GM23338 (cell line): ENCODE data around the gene NCK2. TPM values are rescaled to one million over a fixed set of nuclear protein-coding genes. Genes with fewer than 3 reads are reported as not detected.

ENCODE experiments used
- ATAC-seq: fragments of 200-7000 bp; cut with Tn5 transposase; 3 replicates; pipeline ENCODE4 v1.9.1; 2020
- DNase-seq: peaks from one replicate; pipeline ENCODE4 v3.0.0-alpha.2; 2015; ENCODE audit warnings: low spot score
- H2AFZ ChIP-seq: fragments of 200-600 bp; sonication (generic); 2 replicates; pipeline ENCODE4 v1.8.0; 2016; ENCODE audit warnings: antibody characterized with exemption, mild to moderate bottlenecking, moderate library complexity
- H3F3A ChIP-seq: fragments of 200-600 bp; sonication (generic); replicated peaks from 2 replicates; pipeline ENCODE4 v1.8.0; 2017; ENCODE audit warnings: antibody characterized with exemption, mixed run types, low read depth
- H3K27ac ChIP-seq: fragments of 200-600 bp; sonication (generic); 2 replicates; pipeline ENCODE4 v1.6.1; 2016; ENCODE audit warnings: low read depth
- H3K27me3 ChIP-seq: fragments of 200-600 bp; sonication (generic); 2 replicates; pipeline ENCODE4 v1.8.0; 2016; ENCODE audit warnings: mild to moderate bottlenecking, mixed run types, moderate library complexity; ENCODE audit not compliant: insufficient read depth
- H3K36me3 ChIP-seq: fragments of 200-600 bp; sonication (generic); 2 replicates; pipeline ENCODE4 v1.8.0; 2016; ENCODE audit warnings: mild to moderate bottlenecking; ENCODE audit not compliant: insufficient read depth
- H3K4me1 ChIP-seq: fragments of 200-600 bp; sonication (generic); 2 replicates; pipeline ENCODE4 v1.8.0; 2016; ENCODE audit warnings: mild to moderate bottlenecking, moderate library complexity; ENCODE audit not compliant: insufficient read depth
- H3K4me2 ChIP-seq: fragments of 200-600 bp; sonication (generic); 2 replicates; pipeline ENCODE4 v1.7.1; 2017; ENCODE audit warnings: mixed run types
- H3K4me3 ChIP-seq: fragments of 200-600 bp; sonication (generic); 2 replicates; pipeline ENCODE4 v1.6.1; 2016; ENCODE audit warnings: mixed run types
- H3K79me2 ChIP-seq: fragments of 200-600 bp; sonication (generic); replicated peaks from 2 replicates; pipeline ENCODE4 v1.8.0; 2017; ENCODE audit warnings: mild to moderate bottlenecking; ENCODE audit not compliant: insufficient read depth
- H3K9me2 ChIP-seq: fragments of 200-600 bp; sonication (generic); 2 replicates; pipeline ENCODE4 v1.8.0; 2017; ENCODE audit not compliant: insufficient read depth
- H4K20me1 ChIP-seq: fragments of 200-600 bp; sonication (generic); replicated peaks from 2 replicates; pipeline ENCODE4 v1.8.0; 2017; ENCODE audit warnings: mild to moderate bottlenecking; ENCODE audit not compliant: insufficient read depth
- H3K27ac Mint-ChIP-seq: 2 replicates; pipeline ENCODE4 v1.8.0; 2020; ENCODE audit warnings: inconsistent platforms, mild to moderate bottlenecking, moderate library complexity, mixed read lengths
- H3K27me3 Mint-ChIP-seq: 3 replicates; pipeline ENCODE4 v1.8.0; 2022; ENCODE audit warnings: low read depth, mild to moderate bottlenecking, moderate library complexity, mixed read lengths, inconsistent platforms; ENCODE audit not compliant: insufficient read depth, poor library complexity
- H3K36me3 Mint-ChIP-seq: 3 replicates; pipeline ENCODE4 v1.8.0; 2021; ENCODE audit warnings: low read depth, mild to moderate bottlenecking, inconsistent platforms, moderate library complexity, mixed read lengths
- H3K4me1 Mint-ChIP-seq: 3 replicates; pipeline ENCODE4 v1.8.0; 2020; ENCODE audit warnings: mild to moderate bottlenecking, inconsistent platforms, mixed read lengths
- H3K4me3 Mint-ChIP-seq: 3 replicates; pipeline ENCODE4 v1.8.0; 2021; ENCODE audit warnings: moderate library complexity, mild to moderate bottlenecking, inconsistent platforms, mixed read lengths
- H3K9me3 Mint-ChIP-seq: 3 replicates; pipeline ENCODE4 v1.8.0; 2020; ENCODE audit warnings: moderate library complexity, mild to moderate bottlenecking, inconsistent platforms, mixed read lengths
- CREB1 ChIP-seq: fragments of 250-450 bp; sonication (Bioruptor Pico); IDR thresholded peaks from 2 replicates; pipeline ENCODE4 v1.5.0; 2020; ENCODE audit warnings: low read depth, mild to moderate bottlenecking, moderate library complexity
- EZH2 ChIP-seq: fragments of 200-600 bp; sonication (generic); IDR thresholded peaks from one replicate; pipeline ENCODE4 v1.8.0; 2017; ENCODE audit warnings: antibody characterized with exemption, mild to moderate bottlenecking, low read depth; ENCODE audit not compliant: unreplicated experiment
- EZH2phosphoT487 ChIP-seq: fragments of 200-600 bp; sonication (generic); IDR thresholded peaks from one replicate; pipeline ENCODE4 v1.8.1; 2018; ENCODE audit warnings: antibody characterized with exemption; ENCODE audit not compliant: unreplicated experiment
- JUNB ChIP-seq: IDR thresholded peaks from one replicate; pipeline ENCODE4 v1.6.1; 2016; ENCODE audit warnings: antibody characterized with exemption; ENCODE audit not compliant: unreplicated experiment
- NANOG ChIP-seq: IDR thresholded peaks from 2 replicates; pipeline ENCODE4 v1.6.1; 2016; ENCODE audit warnings: antibody characterized with exemption, borderline replicate concordance
- POLR2AphosphoS5 ChIP-seq: IDR thresholded peaks from 2 replicates; pipeline ENCODE4 v1.6.1; 2016; ENCODE audit warnings: antibody characterized with exemption, low read depth
- ZNF114 ChIP-seq: fragments of 250-450 bp; sonication (Bioruptor Pico); IDR thresholded peaks from 2 replicates; pipeline ENCODE4 v1.5.0; 2020; ENCODE audit warnings: mild to moderate bottlenecking, moderate library complexity
- ZNF331 ChIP-seq: fragments of 250-450 bp; sonication (Bioruptor Pico); IDR thresholded peaks from 2 replicates; pipeline ENCODE4 v1.5.0; 2020; ENCODE audit warnings: low read depth, mild to moderate bottlenecking, moderate library complexity
- polyA plus RNA-seq: library from polyadenylated mRNA; unstranded; fragments of >200 nt; fragmentation: Nextera tagmentation; extraction: Ambion mirVana; gene quantifications from 2 replicates; pipeline ENCODE4 v1.2.1, GENCODE V29; 2016
- total RNA-seq: library from RNA; depleted of rRNA; stranded (reverse); fragments of >200 nt; shearing (Covaris generic); gene quantifications from 2 replicates; pipeline ENCODE4 v1.2.3, GENCODE V29; 2014
- TF ChIP-seq, protein P1 (sequence below), 2 experiments: fragments of 200-600 bp in 1 of 2; sonication (generic) in 1 of 2; conservative IDR thresholded peaks; 2 replicates each; pipeline versions ENCODE4 v1.5.1 to v1.6.1; 2016 to 2017; ENCODE audit warnings: antibody characterized with exemption in 2 of 2, low read depth in 2 of 2, mild to moderate bottlenecking in 2 of 2, moderate library complexity in 1 of 2
- TF ChIP-seq, protein P2 (sequence below): IDR thresholded peaks from 2 replicates; pipeline ENCODE4 v1.6.1; 2016; ENCODE audit warnings: antibody characterized with exemption
- TF ChIP-seq, protein P3 (sequence below): IDR thresholded peaks from one replicate; pipeline ENCODE4 v1.6.1; 2018; ENCODE audit warnings: antibody characterized with exemption; ENCODE audit not compliant: unreplicated experiment
- TF ChIP-seq, protein P4 (sequence below): fragments of 250-450 bp; sonication (Bioruptor Pico); IDR thresholded peaks from 2 replicates; pipeline ENCODE4 v1.5.0; 2020; ENCODE audit warnings: mild to moderate bottlenecking, moderate library complexity

The NCK2 gene
- total and polyA plus RNA-seq, 2 experiments from 2014 or later = 26.9 to 59.9 TPM

DNA sequence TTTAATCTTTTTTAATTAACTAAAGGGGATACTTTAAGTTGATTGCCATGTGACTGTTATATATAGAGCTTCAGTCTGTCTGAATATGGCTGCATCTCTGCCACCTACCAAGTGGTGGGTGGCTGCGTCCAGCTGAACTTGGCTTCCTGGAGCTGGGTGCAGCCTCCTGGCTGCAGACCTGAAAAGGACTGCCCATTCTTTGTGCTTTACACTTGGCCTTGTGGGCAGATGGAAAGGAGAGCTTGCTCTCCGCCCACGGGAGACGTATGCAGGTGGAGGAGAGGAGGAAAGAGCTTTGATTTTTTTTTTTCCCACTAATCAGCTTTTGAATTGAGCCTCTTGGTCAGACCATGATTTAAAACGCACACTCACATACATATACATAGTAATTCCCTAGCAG is 34.7 kb downstream of the NCK2 start (continued):
- TF ChIP-seq, protein P1, sequence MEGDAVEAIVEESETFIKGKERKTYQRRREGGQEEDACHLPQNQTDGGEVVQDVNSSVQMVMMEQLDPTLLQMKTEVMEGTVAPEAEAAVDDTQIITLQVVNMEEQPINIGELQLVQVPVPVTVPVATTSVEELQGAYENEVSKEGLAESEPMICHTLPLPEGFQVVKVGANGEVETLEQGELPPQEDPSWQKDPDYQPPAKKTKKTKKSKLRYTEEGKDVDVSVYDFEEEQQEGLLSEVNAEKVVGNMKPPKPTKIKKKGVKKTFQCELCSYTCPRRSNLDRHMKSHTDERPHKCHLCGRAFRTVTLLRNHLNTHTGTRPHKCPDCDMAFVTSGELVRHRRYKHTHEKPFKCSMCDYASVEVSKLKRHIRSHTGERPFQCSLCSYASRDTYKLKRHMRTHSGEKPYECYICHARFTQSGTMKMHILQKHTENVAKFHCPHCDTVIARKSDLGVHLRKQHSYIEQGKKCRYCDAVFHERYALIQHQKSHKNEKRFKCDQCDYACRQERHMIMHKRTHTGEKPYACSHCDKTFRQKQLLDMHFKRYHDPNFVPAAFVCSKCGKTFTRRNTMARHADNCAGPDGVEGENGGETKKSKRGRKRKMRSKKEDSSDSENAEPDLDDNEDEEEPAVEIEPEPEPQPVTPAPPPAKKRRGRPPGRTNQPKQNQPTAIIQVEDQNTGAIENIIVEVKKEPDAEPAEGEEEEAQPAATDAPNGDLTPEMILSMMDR (conservative IDR thresholded peaks at IDR 0.05; ENCODE audit: low read depth in 2 of 2) = no peak
- no peak for TF ChIP-seq JUNB
- no peak for TF ChIP-seq ZNF331 (CRISPR knock-in tag)
- TF ChIP-seq NANOG = no peak
- TF ChIP-seq POLR2AphosphoS5 = no peak
- TF ChIP-seq, protein P2, sequence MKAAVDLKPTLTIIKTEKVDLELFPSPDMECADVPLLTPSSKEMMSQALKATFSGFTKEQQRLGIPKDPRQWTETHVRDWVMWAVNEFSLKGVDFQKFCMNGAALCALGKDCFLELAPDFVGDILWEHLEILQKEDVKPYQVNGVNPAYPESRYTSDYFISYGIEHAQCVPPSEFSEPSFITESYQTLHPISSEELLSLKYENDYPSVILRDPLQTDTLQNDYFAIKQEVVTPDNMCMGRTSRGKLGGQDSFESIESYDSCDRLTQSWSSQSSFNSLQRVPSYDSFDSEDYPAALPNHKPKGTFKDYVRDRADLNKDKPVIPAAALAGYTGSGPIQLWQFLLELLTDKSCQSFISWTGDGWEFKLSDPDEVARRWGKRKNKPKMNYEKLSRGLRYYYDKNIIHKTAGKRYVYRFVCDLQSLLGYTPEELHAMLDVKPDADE = no peak
- TF ChIP-seq EZH2 = no peak
- TF ChIP-seq EZH2phosphoT487 = no peak
- TF ChIP-seq, protein P3, sequence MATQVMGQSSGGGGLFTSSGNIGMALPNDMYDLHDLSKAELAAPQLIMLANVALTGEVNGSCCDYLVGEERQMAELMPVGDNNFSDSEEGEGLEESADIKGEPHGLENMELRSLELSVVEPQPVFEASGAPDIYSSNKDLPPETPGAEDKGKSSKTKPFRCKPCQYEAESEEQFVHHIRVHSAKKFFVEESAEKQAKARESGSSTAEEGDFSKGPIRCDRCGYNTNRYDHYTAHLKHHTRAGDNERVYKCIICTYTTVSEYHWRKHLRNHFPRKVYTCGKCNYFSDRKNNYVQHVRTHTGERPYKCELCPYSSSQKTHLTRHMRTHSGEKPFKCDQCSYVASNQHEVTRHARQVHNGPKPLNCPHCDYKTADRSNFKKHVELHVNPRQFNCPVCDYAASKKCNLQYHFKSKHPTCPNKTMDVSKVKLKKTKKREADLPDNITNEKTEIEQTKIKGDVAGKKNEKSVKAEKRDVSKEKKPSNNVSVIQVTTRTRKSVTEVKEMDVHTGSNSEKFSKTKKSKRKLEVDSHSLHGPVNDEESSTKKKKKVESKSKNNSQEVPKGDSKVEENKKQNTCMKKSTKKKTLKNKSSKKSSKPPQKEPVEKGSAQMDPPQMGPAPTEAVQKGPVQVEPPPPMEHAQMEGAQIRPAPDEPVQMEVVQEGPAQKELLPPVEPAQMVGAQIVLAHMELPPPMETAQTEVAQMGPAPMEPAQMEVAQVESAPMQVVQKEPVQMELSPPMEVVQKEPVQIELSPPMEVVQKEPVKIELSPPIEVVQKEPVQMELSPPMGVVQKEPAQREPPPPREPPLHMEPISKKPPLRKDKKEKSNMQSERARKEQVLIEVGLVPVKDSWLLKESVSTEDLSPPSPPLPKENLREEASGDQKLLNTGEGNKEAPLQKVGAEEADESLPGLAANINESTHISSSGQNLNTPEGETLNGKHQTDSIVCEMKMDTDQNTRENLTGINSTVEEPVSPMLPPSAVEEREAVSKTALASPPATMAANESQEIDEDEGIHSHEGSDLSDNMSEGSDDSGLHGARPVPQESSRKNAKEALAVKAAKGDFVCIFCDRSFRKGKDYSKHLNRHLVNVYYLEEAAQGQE = no peak
- no peak for TF ChIP-seq ZNF114 (CRISPR knock-in tag)

DNA sequence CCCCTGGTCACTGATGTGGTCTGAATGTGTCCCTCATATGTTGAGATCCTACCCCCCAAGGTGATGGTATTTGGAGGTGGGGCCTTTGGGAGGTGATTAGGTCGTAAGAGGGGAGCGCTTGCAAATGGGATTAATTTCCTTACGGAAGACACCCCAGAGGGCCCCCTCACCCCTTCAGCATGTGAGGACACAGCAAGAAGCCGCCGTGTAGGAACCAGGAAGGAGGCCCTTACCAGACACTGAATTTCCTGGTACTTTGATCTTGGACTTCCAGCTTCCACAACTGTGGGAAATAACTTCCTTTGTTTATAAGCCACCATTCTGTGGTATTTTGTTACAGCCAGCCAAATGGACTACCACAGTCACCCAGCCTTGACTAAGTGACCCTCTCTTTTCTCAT is 35.9 kb downstream of the NCK2 start:
- no peaks in the 10 kb centered on the region for H3K9me2 ChIP-seq
- no peak overlapping the region for H2AFZ ChIP-seq
- DNase-seq (no peak), ATAC-seq (peak; percentile 12; the same call in 2 of the 3 replicates)
- Mint-ChIP-seq H3K4me1 (peaks cover 69% of the 10 kb centered on the region), H3K4me3 (no peak overlapping the region), H3K9me3 (no peaks in the 10 kb centered on the region; the same call in 2 of the 3 replicates), H3K27ac (no peak overlapping the region; the same call in 1 of the 2 replicates), H3K36me3 (no peaks in the 10 kb centered on the region), H3K27me3 (peaks cover 8% of the 10 kb centered on the region)
- H3K27ac ChIP-seq = no peak overlapping the region
- H4K20me1 ChIP-seq = peaks cover 57% of the 10 kb centered on the region
- peaks cover 94% of the 10 kb centered on the region for H3K79me2 ChIP-seq
- H3K4me3 ChIP-seq = no peak overlapping the region
- no peaks in the 10 kb centered on the region for H3K36me3 ChIP-seq
- H3K27me3 ChIP-seq = no peaks in the 10 kb centered on the region
- no peaks in the 10 kb centered on the region for H3F3A ChIP-seq
- H3K4me1 ChIP-seq = peaks cover 15% of the 10 kb centered on the region
- H3K4me2 ChIP-seq = no peak overlapping the region
- no peak for TF ChIP-seq CREB1
- TF ChIP-seq, protein P4, sequence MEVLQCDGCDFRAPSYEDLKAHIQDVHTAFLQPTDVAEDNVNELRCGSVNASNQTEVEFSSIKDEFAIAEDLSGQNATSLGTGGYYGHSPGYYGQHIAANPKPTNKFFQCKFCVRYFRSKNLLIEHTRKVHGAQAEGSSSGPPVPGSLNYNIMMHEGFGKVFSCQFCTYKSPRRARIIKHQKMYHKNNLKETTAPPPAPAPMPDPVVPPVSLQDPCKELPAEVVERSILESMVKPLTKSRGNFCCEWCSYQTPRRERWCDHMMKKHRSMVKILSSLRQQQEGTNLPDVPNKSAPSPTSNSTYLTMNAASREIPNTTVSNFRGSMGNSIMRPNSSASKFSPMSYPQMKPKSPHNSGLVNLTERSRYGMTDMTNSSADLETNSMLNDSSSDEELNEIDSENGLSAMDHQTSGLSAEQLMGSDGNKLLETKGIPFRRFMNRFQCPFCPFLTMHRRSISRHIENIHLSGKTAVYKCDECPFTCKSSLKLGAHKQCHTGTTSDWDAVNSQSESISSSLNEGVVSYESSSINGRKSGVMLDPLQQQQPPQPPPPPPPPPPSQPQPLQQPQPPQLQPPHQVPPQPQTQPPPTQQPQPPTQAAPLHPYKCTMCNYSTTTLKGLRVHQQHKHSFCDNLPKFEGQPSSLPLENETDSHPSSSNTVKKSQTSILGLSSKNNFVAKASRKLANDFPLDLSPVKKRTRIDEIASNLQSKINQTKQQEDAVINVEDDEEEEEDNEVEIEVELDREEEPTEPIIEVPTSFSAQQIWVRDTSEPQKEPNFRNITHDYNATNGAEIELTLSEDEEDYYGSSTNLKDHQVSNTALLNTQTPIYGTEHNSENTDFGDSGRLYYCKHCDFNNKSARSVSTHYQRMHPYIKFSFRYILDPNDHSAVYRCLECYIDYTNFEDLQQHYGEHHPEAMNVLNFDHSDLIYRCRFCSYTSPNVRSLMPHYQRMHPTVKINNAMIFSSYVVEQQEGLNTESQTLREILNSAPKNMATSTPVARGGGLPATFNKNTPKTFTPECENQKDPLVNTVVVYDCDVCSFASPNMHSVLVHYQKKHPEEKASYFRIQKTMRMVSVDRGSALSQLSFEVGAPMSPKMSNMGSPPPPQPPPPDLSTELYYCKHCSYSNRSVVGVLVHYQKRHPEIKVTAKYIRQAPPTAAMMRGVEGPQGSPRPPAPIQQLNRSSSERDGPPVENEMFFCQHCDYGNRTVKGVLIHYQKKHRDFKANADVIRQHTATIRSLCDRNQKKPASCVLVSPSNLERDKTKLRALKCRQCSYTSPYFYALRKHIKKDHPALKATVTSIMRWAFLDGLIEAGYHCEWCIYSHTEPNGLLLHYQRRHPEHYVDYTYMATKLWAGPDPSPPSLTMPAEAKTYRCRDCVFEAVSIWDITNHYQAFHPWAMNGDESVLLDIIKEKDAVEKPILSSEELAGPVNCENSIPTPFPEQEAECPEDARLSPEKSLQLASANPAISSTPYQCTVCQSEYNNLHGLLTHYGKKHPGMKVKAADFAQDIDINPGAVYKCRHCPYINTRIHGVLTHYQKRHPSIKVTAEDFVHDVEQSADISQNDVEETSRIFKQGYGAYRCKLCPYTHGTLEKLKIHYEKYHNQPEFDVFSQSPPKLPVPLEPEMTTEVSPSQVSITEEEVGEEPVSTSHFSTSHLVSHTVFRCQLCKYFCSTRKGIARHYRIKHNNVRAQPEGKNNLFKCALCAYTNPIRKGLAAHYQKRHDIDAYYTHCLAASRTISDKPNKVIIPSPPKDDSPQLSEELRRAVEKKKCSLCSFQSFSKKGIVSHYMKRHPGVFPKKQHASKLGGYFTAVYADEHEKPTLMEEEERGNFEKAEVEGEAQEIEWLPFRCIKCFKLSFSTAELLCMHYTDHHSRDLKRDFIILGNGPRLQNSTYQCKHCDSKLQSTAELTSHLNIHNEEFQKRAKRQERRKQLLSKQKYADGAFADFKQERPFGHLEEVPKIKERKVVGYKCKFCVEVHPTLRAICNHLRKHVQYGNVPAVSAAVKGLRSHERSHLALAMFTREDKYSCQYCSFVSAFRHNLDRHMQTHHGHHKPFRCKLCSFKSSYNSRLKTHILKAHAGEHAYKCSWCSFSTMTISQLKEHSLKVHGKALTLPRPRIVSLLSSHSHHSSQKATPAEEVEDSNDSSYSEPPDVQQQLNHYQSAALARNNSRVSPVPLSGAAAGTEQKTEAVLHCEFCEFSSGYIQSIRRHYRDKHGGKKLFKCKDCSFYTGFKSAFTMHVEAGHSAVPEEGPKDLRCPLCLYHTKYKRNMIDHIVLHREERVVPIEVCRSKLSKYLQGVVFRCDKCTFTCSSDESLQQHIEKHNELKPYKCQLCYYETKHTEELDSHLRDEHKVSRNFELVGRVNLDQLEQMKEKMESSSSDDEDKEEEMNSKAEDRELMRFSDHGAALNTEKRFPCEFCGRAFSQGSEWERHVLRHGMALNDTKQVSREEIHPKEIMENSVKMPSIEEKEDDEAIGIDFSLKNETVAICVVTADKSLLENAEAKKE (CRISPR knock-in tag) = no peak
